ENCODE measurements around the gene SAMHD1. TPM values are rescaled to one million over a fixed set of nuclear protein-coding genes. Genes with fewer than 3 reads are reported as not detected.

Gene SAMHD1
- total and polyA plus RNA-seq, 9 of the 15 experiments (the other 6 are each of a cell fraction or from before 2014, with no cell fraction given) = 6.8 to 20.4 (median 14.8) TPM

DNA sequence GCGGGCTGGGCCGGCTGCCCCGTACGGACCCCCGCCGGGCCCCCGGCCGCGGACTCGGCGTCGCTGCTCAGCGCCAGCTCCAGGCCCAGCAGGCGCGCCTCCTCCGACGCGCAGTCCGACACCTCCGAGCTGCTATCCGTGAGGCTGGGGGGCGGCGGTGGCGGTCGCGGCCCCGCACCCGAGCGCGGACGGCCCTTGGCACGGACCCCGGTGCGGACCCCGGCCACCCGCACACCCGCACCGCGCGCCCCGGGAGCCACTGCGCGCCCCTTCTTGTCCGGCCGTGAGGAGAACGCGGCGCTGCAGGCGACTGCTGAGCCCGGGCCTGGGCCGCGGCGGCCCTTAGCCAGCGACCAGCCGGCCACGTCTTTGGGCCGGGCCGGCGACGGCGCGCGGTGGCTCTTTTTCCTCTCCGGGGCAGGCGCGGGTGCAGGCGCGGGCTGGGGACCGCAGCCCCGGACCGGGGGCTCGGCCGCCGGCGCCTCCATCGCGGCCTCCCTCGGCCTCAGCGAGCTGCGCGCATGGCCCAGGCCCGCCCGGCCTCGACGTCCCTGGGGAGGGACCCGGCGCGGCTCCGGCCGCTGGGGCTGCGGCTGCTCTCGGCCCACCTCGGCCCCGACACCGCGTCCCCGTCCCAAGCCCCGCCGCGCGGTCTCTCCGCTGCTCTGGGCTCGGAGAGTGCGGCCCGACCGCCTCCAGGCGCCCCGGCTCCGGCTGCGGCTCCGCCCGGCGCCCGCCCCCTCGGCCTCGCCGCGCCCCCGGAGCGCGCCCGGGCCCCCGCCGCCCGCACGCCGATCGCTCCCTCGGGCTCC, 88.4 kb downstream of the SAMHD1 start:
- no TSS peak for BruUV-seq (replicated peaks)
- intact Hi-C loops (cut with micrococcal nuclease) = loop anchor here (1.0 to 5.0 kb wide), 2 partner anchors 27 to 91 kb away; partner anchors contain the start of gene DSN1
- TF ChIP-seq FOXK2 (conservative IDR thresholded peaks at IDR 0.05 in 1 of 2, IDR thresholded peaks at IDR 0.05 in 1 of 2; ENCODE audit: low read depth in 2 of 2) (no peak), JUND (IDR thresholded peaks at IDR 0.05; ENCODE audit: borderline replicate concordance, low read depth, low read length) (no peak), JUND (tag; IDR thresholded peaks at IDR 0.05; ENCODE audit: borderline replicate concordance, low read depth, low read length) (no peak), ZFP36 (IDR thresholded peaks at IDR 0.05; ENCODE audit: low read depth, low read length, partially characterized antibody) (no peak), DMBX1 (CRISPR knock-in tag; IDR thresholded peaks at IDR 0.05; ENCODE audit: borderline replicate concordance) (no peak), ZNF324 (CRISPR knock-in tag; IDR thresholded peaks at IDR 0.05) (no peak), GATAD2B (IDR thresholded peaks at IDR 0.05; ENCODE audit: borderline replicate concordance) (peak; percentile 30; the same call in 1 of the 2 replicates)
- TF ChIP-seq, protein P1, sequence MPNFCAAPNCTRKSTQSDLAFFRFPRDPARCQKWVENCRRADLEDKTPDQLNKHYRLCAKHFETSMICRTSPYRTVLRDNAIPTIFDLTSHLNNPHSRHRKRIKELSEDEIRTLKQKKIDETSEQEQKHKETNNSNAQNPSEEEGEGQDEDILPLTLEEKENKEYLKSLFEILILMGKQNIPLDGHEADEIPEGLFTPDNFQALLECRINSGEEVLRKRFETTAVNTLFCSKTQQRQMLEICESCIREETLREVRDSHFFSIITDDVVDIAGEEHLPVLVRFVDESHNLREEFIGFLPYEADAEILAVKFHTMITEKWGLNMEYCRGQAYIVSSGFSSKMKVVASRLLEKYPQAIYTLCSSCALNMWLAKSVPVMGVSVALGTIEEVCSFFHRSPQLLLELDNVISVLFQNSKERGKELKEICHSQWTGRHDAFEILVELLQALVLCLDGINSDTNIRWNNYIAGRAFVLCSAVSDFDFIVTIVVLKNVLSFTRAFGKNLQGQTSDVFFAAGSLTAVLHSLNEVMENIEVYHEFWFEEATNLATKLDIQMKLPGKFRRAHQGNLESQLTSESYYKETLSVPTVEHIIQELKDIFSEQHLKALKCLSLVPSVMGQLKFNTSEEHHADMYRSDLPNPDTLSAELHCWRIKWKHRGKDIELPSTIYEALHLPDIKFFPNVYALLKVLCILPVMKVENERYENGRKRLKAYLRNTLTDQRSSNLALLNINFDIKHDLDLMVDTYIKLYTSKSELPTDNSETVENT (CRISPR knock-in tag; IDR thresholded peaks at IDR 0.05) = 0 out of 2 replicates have a peak, but pooled peaks have one; percentile 12
- TF ChIP-seq, protein P2, sequence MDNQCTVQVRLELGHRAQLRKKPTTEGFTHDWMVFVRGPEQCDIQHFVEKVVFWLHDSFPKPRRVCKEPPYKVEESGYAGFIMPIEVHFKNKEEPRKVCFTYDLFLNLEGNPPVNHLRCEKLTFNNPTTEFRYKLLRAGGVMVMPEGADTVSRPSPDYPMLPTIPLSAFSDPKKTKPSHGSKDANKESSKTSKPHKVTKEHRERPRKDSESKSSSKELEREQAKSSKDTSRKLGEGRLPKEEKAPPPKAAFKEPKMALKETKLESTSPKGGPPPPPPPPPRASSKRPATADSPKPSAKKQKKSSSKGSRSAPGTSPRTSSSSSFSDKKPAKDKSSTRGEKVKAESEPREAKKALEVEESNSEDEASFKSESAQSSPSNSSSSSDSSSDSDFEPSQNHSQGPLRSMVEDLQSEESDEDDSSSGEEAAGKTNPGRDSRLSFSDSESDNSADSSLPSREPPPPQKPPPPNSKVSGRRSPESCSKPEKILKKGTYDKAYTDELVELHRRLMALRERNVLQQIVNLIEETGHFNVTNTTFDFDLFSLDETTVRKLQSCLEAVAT (IDR thresholded peaks at IDR 0.05) = no peak
- TF ChIP-seq, protein P3, sequence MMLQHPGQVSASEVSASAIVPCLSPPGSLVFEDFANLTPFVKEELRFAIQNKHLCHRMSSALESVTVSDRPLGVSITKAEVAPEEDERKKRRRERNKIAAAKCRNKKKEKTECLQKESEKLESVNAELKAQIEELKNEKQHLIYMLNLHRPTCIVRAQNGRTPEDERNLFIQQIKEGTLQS (IDR thresholded peaks at IDR 0.05) = no peak
- TF ChIP-seq, protein P3 (CRISPR knock-in tag; conservative IDR thresholded peaks at IDR 0.05) = no peak
- TF ChIP-seq, protein P4, sequence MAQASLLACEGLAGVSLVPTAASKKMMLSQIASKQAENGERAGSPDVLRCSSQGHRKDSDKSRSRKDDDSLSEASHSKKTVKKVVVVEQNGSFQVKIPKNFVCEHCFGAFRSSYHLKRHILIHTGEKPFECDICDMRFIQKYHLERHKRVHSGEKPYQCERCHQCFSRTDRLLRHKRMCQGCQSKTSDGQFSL (CRISPR knock-in tag; IDR thresholded peaks at IDR 0.05) = 0 out of 2 replicates have a peak, but pooled peaks have one; percentile 15
- TF ChIP-seq, protein P4 (tag; IDR thresholded peaks at IDR 0.05) = no peak

More for the DNA sequence above, 88.4 kb downstream of the SAMHD1 start:
- ATAC-seq (no peak), FAIRE-seq (no peak), DNase-seq (ENCODE audit: extremely low read depth in 1 of 4, low spot score in 3 of 4) (peak in 1 of 4 experiments; percentile 36)
- under 1% methylated on average over 58 of the region's 129 CpGs for WGBS (ENCODE audit: insufficient coverage, low coverage, missing lambda C conversion rate)
- peak overlapping the region; percentile 29; the same call in 1 of the 2 replicates for H2AFZ ChIP-seq (ENCODE audit: low read depth, low read length)
- H3K79me2 ChIP-seq (ENCODE audit: control insufficient read depth, insufficient read depth, low read length) = peaks cover 52% of the 10 kb centered on the region
- POLR2A ChIA-PET = interaction anchor here (0.6 to 10.6 kb wide), 8 partner anchors 9 to 496 kb away, joined by 3 to 65 read pairs (median 3); no protein-coding TSS in a partner anchor
- no peaks in the 10 kb centered on the region for H3K27me3 ChIP-seq (ENCODE audit: control insufficient read depth in 2 of 2, insufficient read depth in 2 of 2, low read length in 2 of 2)
- no peaks in the 10 kb centered on the region for H3K9me1 ChIP-seq (ENCODE audit: control insufficient read depth, insufficient read depth, low read length)
- H3K27ac ChIP-seq (ENCODE audit: extremely low read depth, low read depth, low read length) = peak overlapping the region; percentile 76
- in situ Hi-C loops (cut with MboI) = no loop called here
- peak overlapping the region; percentile 67 to 90; a peak in 3 of 4 replicates for H3K9ac ChIP-seq (ENCODE audit: insufficient read depth in 1 of 2, low read depth in 2 of 2, low read length in 2 of 2)
- H3K4me1 ChIP-seq (replicated peaks in 1 of 2; ENCODE audit: control insufficient read depth in 2 of 2, insufficient read depth in 2 of 2, low read length in 2 of 2) = peaks cover 39 to 59% of the 10 kb centered on the region in 2 experiments
- H3K4me3 ChIP-seq = peak overlapping the region; percentile 75
- H3K4me2 ChIP-seq (ENCODE audit: insufficient read depth, low read length) = peak overlapping the region; percentile 89; the same call in 1 of the 2 replicates
- H3K9me3 ChIP-seq (replicated peaks; ENCODE audit: control insufficient read depth, insufficient read depth, low read depth, low read length) = no peaks in the 10 kb centered on the region
- peaks cover 26% of the 10 kb centered on the region for H3K36me3 ChIP-seq (ENCODE audit: control insufficient read depth, insufficient read depth, low read length)
- CTCF ChIA-PET (ENCODE audit: low intra/inter-chr PET ratio) = interaction anchor here (0.6 to 1.3 kb wide), 5 partner anchors 10 to 306 kb away, joined by 3 to 4 read pairs (median 3); no protein-coding TSS in a partner anchor
- H4K20me1 ChIP-seq (replicated peaks; ENCODE audit: control insufficient read depth, insufficient read depth, low read length) = 0 out of 2 replicates have a peak, but pooled peaks cover 4% of the 10 kb centered on the region

All from K562 (cell line).